Measurements from ENCODE around the gene ASGR2.

ASGR2 gene

DNA sequence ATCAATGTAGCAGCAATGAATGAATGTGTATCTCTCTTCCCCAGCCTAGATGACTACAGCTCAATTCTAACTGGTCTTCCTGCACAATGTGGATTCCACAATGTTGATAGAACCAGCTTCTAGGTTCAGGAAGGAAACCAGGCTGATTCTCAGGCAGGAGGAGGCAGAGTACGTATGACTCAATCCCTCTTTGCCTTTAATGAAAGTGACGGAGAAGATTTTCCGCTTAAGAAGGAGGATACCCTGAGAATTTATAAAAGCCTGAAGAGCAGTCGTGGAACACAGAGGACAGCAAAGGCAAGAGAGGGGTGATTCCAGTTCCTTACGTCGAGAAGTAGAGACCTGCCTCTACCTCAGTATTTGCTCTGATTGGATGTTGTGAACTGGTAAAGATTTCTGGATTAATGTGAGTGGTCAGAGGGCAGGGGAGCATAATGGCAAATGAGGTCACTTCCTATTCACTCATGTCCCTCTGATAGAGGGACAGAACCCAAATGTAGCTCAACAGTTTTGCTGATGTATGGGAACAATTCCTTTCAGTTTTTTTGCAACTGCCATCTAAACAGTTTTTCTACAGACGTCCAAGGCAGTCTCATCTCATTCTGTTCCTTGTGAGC lies 55.7 kb downstream of the ASGR2 start:
- DNase-seq = no peak

DNA sequence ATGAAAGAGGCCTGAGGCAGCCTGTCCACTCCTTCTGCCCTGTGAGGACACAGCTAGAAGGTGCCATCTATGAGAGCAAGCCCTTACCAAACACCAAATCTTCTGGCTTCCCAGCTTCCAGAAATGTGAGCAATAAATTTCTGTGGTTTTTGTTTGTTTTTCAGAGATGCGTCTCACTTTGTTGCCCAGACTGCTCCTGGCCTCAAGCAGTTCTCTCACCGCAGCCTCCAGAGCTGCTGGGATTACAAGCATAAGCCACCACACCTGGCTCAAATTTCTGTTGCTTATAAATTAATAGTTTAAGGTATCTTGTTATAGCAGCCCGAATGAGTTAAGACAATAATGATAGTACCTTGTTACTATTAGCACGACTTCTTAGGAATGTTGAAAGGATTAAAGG lies 58.2 kb downstream of the ASGR2 start:
- no peak for DNase-seq

Data from DMS79 (cell line).